Mesothelial cell of epicardium (in vitro differentiated cells): Measurements from ENCODE around the gene RAB44. TPM values are rescaled to one million over a fixed set of nuclear protein-coding genes. Genes with fewer than 3 reads are reported as not detected.

Experiments
- DNase-seq, 2 experiments: peaks; one replicate each; pipeline ENCODE4 v3.0.0; 2021; ENCODE audit warnings: low spot score in 2 of 2; ENCODE audit not compliant: unreplicated experiment in 2 of 2
- H3K27ac Mint-ChIP-seq: 2 replicates; pipeline ENCODE4 v1.8.0; 2021; ENCODE audit warnings: mixed read lengths
- H3K27me3 Mint-ChIP-seq: 2 replicates; pipeline ENCODE4 v1.8.0; 2021; ENCODE audit warnings: low read depth, mixed read lengths
- H3K36me3 Mint-ChIP-seq: 2 replicates; pipeline ENCODE4 v1.8.0; 2021; ENCODE audit warnings: mixed read lengths
- H3K4me1 Mint-ChIP-seq: 2 replicates; pipeline ENCODE4 v1.8.0; 2021; ENCODE audit warnings: mixed read lengths
- H3K4me3 Mint-ChIP-seq: 2 replicates; pipeline ENCODE4 v1.8.0; 2021; ENCODE audit warnings: mild to moderate bottlenecking, moderate library complexity, mixed read lengths
- H3K9me3 Mint-ChIP-seq: 2 replicates; pipeline ENCODE4 v1.8.0; 2021; ENCODE audit warnings: mixed read lengths
- CTCF ChIP-seq: fragments of 200-600 bp; sonication (generic); IDR thresholded peaks from one replicate; pipeline ENCODE4 v1.5.0; 2021; ENCODE audit warnings: antibody characterized with exemption; ENCODE audit not compliant: unreplicated experiment
- total RNA-seq: library from RNA; stranded (reverse); gene quantifications from 3 replicates; pipeline ENCODE4 v1.2.1, GENCODE V29; 2021

The RAB44 gene
- total RNA-seq, 1 donor from 2014 or later: 0.07 TPM

GRCh38 chr6:36699348-36699747, 1.7 kb downstream of the RAB44 start:
- Mint-ChIP-seq H3K36me3 (no peaks in the 10 kb centered on the region), H3K4me3 (no peak overlapping the region), H3K27ac (no peak overlapping the region), H3K4me1 (no peaks in the 10 kb centered on the region), H3K27me3 (peaks cover 8% of the 10 kb centered on the region), H3K9me3 (no peaks in the 10 kb centered on the region)
- no peak for TF ChIP-seq CTCF
- no peak for DNase-seq

- DNase-seq: no peak
- Mint-ChIP-seq H3K36me3 (no peaks in the 10 kb centered on the region), H3K27me3 (peaks cover 8% of the 10 kb centered on the region), H3K27ac (no peak overlapping the region), H3K4me1 (no peaks in the 10 kb centered on the region), H3K9me3 (no peaks in the 10 kb centered on the region), H3K4me3 (no peak overlapping the region)
- no peak for TF ChIP-seq CTCF
These were observed 2.6 kb downstream of the RAB44 start for GRCh38 chr6:36700071-36700812.

GRCh38 chr6:36700831-36701230, 3.2 kb downstream of the RAB44 start:
- Mint-ChIP-seq H3K4me3 (no peak overlapping the region), H3K27me3 (peaks cover 8% of the 10 kb centered on the region), H3K9me3 (no peaks in the 10 kb centered on the region), H3K4me1 (no peaks in the 10 kb centered on the region), H3K27ac (no peak overlapping the region), H3K36me3 (no peaks in the 10 kb centered on the region)
- DNase-seq: no peak
- TF ChIP-seq CTCF: no peak

GRCh38 chr6:36701401-36701991, 3.9 kb downstream of the RAB44 start:
- DNase-seq: no peak
- Mint-ChIP-seq H3K27ac (no peak overlapping the region), H3K9me3 (no peaks in the 10 kb centered on the region), H3K36me3 (no peaks in the 10 kb centered on the region), H3K4me1 (no peaks in the 10 kb centered on the region), H3K27me3 (peaks cover 8% of the 10 kb centered on the region), H3K4me3 (no peak overlapping the region)
- TF ChIP-seq CTCF: no peak

- Mint-ChIP-seq H3K4me1 (no peaks in the 10 kb centered on the region), H3K9me3 (no peaks in the 10 kb centered on the region), H3K27ac (no peak overlapping the region), H3K4me3 (no peak overlapping the region), H3K27me3 (peaks cover 8% of the 10 kb centered on the region), H3K36me3 (no peaks in the 10 kb centered on the region)
- TF ChIP-seq CTCF: no peak
- no peak for DNase-seq
These were observed 5.0 kb downstream of the RAB44 start for GRCh38 chr6:36702656-36703055.
